HG03439 (cell line): ENCODE data around the gene AGAP3.

Experiments
- ATAC-seq: cut with Tn5 transposase; IDR thresholded peaks from one replicate; pipeline ENCODE4 v1.9.1; 2021; ENCODE audit warnings: mild to moderate bottlenecking, moderate library complexity; ENCODE audit not compliant: unreplicated experiment

Gene AGAP3

GRCh38 chr7:151152643-151153513 is 66.6 kb downstream of the AGAP3 start:
- no peak for ATAC-seq

- no peak for ATAC-seq
Observed at GRCh38 chr7:151157645-151158329, 71.5 kb downstream of the AGAP3 start.

GRCh38 chr7:151161757-151162156 is 75.5 kb downstream of the AGAP3 start:
- ATAC-seq, result no peak

- no peak for ATAC-seq
Observed at GRCh38 chr7:151166629-151167196, 80.4 kb downstream of the AGAP3 start.

- no peak for ATAC-seq
Observed at GRCh38 chr7:151167197-151167961, 81.1 kb downstream of the AGAP3 start, which contains the start of gene GBX1. TSS of gene GBX1 (minus strand) at chr7:151167694. CDS start at chr7:151167548, 146 bp downstream.

- ATAC-seq, result no peak
Observed at GRCh38 chr7:151168003-151168786, 81.9 kb downstream of the AGAP3 start.

GRCh38 chr7:151168787-151169162 is 82.5 kb downstream of the AGAP3 start:
- no peak for ATAC-seq

GRCh38 chr7:151172273-151173141 is 86.2 kb downstream of the AGAP3 start:
- peak; percentile 80 for ATAC-seq

GRCh38 chr7:151173386-151174245 is 87.3 kb downstream of the AGAP3 start:
- ATAC-seq, result no peak

- ATAC-seq, result no peak
Observed at GRCh38 chr7:151174246-151175046, 88.2 kb downstream of the AGAP3 start.

- ATAC-seq, result no peak
Observed at GRCh38 chr7:151175047-151175792, 88.9 kb downstream of the AGAP3 start.

- no peak for ATAC-seq
Observed at GRCh38 chr7:151175793-151176311, 89.6 kb downstream of the AGAP3 start.

GRCh38 chr7:151176401-151176800 is 90.1 kb downstream of the AGAP3 start:
- ATAC-seq, result no peak

- ATAC-seq, result no peak
Observed at GRCh38 chr7:151177310-151177709, 91.0 kb downstream of the AGAP3 start.

GRCh38 chr7:151178236-151178635 is 92.0 kb downstream of the AGAP3 start:
- no peak for ATAC-seq

GRCh38 chr7:151178831-151179230 is 92.6 kb downstream of the AGAP3 start:
- no peak for ATAC-seq
